K562 (cell line): Measurements from ENCODE around the gene RPS6KA4. TPM values are rescaled to one million over a fixed set of nuclear protein-coding genes. Genes with fewer than 3 reads are reported as not detected.

Source experiments
- CHAMP1 ChIP-seq: fragments of 450-650 bp; IDR thresholded peaks from 2 replicates; pipeline ENCODE4 v1.6.1; 2016; ENCODE audit warnings: mild to moderate bottlenecking
- ELK3 ChIP-seq: fragments of 450-650 bp; formaldehyde crosslinking; IDR thresholded peaks from 2 replicates; pipeline ENCODE4 v1.4.0; 2020; ENCODE audit warnings: mild to moderate bottlenecking
- FOXJ2 ChIP-seq: fragments of 200-800 bp; sonication (Bioruptor generic); IDR thresholded peaks from 2 replicates; pipeline ENCODE4 v1.6.1; 2016; ENCODE audit warnings: missing genetic modification characterization, missing compliant biosample characterization
- GTF3C2 ChIP-seq: IDR thresholded peaks from 3 replicates; pipeline ENCODE4 v1.6.1; 2011; ENCODE audit warnings: borderline replicate concordance, mild to moderate bottlenecking, moderate library complexity; ENCODE audit not compliant: insufficient read length; ENCODE audit errors: extremely low read depth
- HMGXB4 ChIP-seq: sonication (generic); formaldehyde crosslinking; IDR thresholded peaks from 2 replicates; pipeline ENCODE4 v1.8.1; 2023; ENCODE audit warnings: mild to moderate bottlenecking, missing genetic modification reagents
- MAZ ChIP-seq, 2 experiments: fragments of 450-650 bp in 1 of 2; sonication (generic) in 1 of 2; formaldehyde crosslinking; IDR thresholded peaks in 1 of 2; conservative IDR thresholded peaks in 1 of 2; 2 replicates each; pipeline versions ENCODE4 v1.4.0 to v1.5.0; 2020; ENCODE audit warnings: mild to moderate bottlenecking in 1 of 2, missing genetic modification reagents in 1 of 2
- MECOM ChIP-seq: fragments of 250-450 bp; sonication (Bioruptor Pico); IDR thresholded peaks from 2 replicates; pipeline ENCODE4 v1.8.0; 2022; ENCODE audit warnings: inconsistent platforms
- NCOA2 ChIP-seq, 2 experiments: fragments of 450-650 bp; IDR thresholded peaks; 2 replicates each; pipeline ENCODE4 v1.6.1; 2018; ENCODE audit warnings: mild to moderate bottlenecking in 2 of 2, moderate library complexity in 1 of 2; ENCODE audit not compliant: partially characterized antibody in 2 of 2
- PHB ChIP-seq: fragments of 250-450 bp; sonication (Bioruptor Pico); IDR thresholded peaks from 2 replicates; pipeline ENCODE4 v1.5.0; 2021
- PML ChIP-seq: IDR thresholded peaks from 2 replicates; pipeline ENCODE4 v1.6.1; 2012; ENCODE audit warnings: low read length, inconsistent platforms
- RFX1 ChIP-seq: fragments of 450-650 bp; IDR thresholded peaks from 2 replicates; pipeline ENCODE4 v1.6.1; 2016; ENCODE audit warnings: mild to moderate bottlenecking, moderate library complexity
- SMAD3 ChIP-seq: fragments of 450-650 bp; formaldehyde crosslinking; conservative IDR thresholded peaks from 2 replicates; pipeline ENCODE4 v1.4.0; 2020; ENCODE audit warnings: mild to moderate bottlenecking
- SMARCE1 ChIP-seq: fragments of 450-650 bp; IDR thresholded peaks from 2 replicates; pipeline ENCODE4 v1.7.1; 2016; ENCODE audit warnings: mild to moderate bottlenecking
- ZNF174 ChIP-seq: fragments of 250-450 bp; sonication (Bioruptor Pico); IDR thresholded peaks from 2 replicates; pipeline ENCODE4 v1.4.0; 2020; ENCODE audit warnings: mild to moderate bottlenecking
- ZNF217 ChIP-seq: sonication (generic); formaldehyde crosslinking; IDR thresholded peaks from 2 replicates; pipeline ENCODE4 v1.8.0; 2022; ENCODE audit warnings: mild to moderate bottlenecking, missing genetic modification reagents
- ZNF280B ChIP-seq: fragments of 250-450 bp; sonication (Bioruptor Pico); IDR thresholded peaks from 2 replicates; pipeline ENCODE4 v1.5.1; 2021; ENCODE audit warnings: mild to moderate bottlenecking
- ZNF3 ChIP-seq: fragments of 250-450 bp; sonication (Bioruptor Pico); IDR thresholded peaks from 2 replicates; pipeline ENCODE4 v1.5.0; 2021; ENCODE audit warnings: mild to moderate bottlenecking, moderate library complexity
- ZNF41 ChIP-seq: fragments of 250-450 bp; sonication (Bioruptor Pico); conservative IDR thresholded peaks from 2 replicates; pipeline ENCODE4 v1.4.0; 2020; ENCODE audit warnings: mild to moderate bottlenecking
- polyA plus RNA-seq, 8 experiments: library from polyadenylated mRNA; depleted of rRNA in 4 of 8; stranded (reverse) in 5 of 8; unstranded in 3 of 8; fragments of >200 nt; fragmentation: Nextera tagmentation in 2 of 8; fragmentation: Illumina TruSeq in 1 of 8; extraction: Ambion mirVana in 2 of 8; extraction: Trizol in 1 of 8; gene quantifications; 2 replicates each; pipeline versions ENCODE4 v1.2.1 to v1.2.3, GENCODE V29; 2011 to 2014; ENCODE audit warnings: inconsistent platforms in 1 of 8, missing spikeins in 1 of 8
- total RNA-seq, 7 experiments: library from RNA; depleted of rRNA in 6 of 7; stranded (reverse); fragments of >200 nt in 6 of 7; fragmentation: Illumina TruSeq in 2 of 7; extraction: Trizol in 2 of 7; gene quantifications; 2 replicates each; pipeline versions ENCODE4 v1.2.1 to v1.2.3, GENCODE V29; 2011 to 2021; ENCODE audit warnings: low replicate concordance in 1 of 7

The RPS6KA4 gene
- total and polyA plus RNA-seq, 9 of the 15 experiments (the other 6 are each of a cell fraction or from before 2014, with no cell fraction given), result 0.15 to 23.8 (median 9.8) TPM

GRCh38 chr11:64331569-64332371 lies 27.2 kb upstream of the RPS6KA4 start (continued):
- no peak for TF ChIP-seq ZNF280B (CRISPR knock-in tag)
- TF ChIP-seq NCOA2 (IDR thresholded peaks at IDR 0.05; ENCODE audit: partially characterized antibody in 2 of 2), result no peak
- TF ChIP-seq ZNF174 (CRISPR knock-in tag), result no peak
- no peak for TF ChIP-seq CHAMP1
- no peak for TF ChIP-seq SMAD3 (CRISPR knock-in tag)
- TF ChIP-seq ZNF41 (CRISPR knock-in tag), result no peak
- TF ChIP-seq PHB (CRISPR knock-in tag), result no peak
- no peak for TF ChIP-seq HMGXB4 (CRISPR knock-in tag)
- no peak for TF ChIP-seq ZNF3 (CRISPR knock-in tag)
- no peak for TF ChIP-seq GTF3C2
- TF ChIP-seq MECOM, result no peak
- no peak for TF ChIP-seq FOXJ2
- TF ChIP-seq PML, result no peak
- TF ChIP-seq ZNF217 (CRISPR knock-in tag), result no peak
- peak; percentile 93 for TF ChIP-seq SMARCE1
- no peak for TF ChIP-seq RFX1
- no peak for TF ChIP-seq ELK3 (CRISPR knock-in tag)
- TF ChIP-seq MAZ (CRISPR knock-in tag; conservative IDR thresholded peaks at IDR 0.05 in 1 of 2, IDR thresholded peaks at IDR 0.05 in 1 of 2), result peak in 1 of 2 experiments; percentile 40; a peak in 1 of 4 replicates
